HFF-Myc (cell line): ENCODE measurements around the gene PRG2.

Experiments
- DNase-seq: peaks from one replicate; pipeline ENCODE4 v3.0.0-alpha.2; 2011; ENCODE audit warnings: low read depth; ENCODE audit errors: extremely low read depth
- H3K4me3 ChIP-seq: replicated peaks from 2 replicates; pipeline ENCODE4 v1.5.1; 2011; ENCODE audit warnings: low read depth, mild to moderate bottlenecking, control low read depth, low read length
- CTCF ChIP-seq: IDR thresholded peaks from 2 replicates; pipeline ENCODE4 v1.5.1; 2012; ENCODE audit warnings: mild to moderate bottlenecking, low read depth, low read length, control low read depth; ENCODE audit errors: missing control alignments

Gene PRG2

GRCh38 chr11:57390535-57390934 lies at the start of gene PRG2:
PRG2 (minus strand) TSS chr11:57390650; CDS start chr11:57389944, 706 bp downstream.
- TF ChIP-seq CTCF = no peak
- H3K4me3 ChIP-seq = no peak within 1 kb of the TSS
- no peak for DNase-seq

- no peak overlapping the region for H3K4me3 ChIP-seq
- TF ChIP-seq CTCF = no peak
- DNase-seq = no peak
Measured at GRCh38 chr11:57439786-57440185, 49.3 kb upstream of the PRG2 start.

- no peak for DNase-seq
- TF ChIP-seq CTCF = no peak
- H3K4me3 ChIP-seq = no peak overlapping the region
Measured at GRCh38 chr11:57438345-57439285, 48.2 kb upstream of the PRG2 start.

- H3K4me3 ChIP-seq = no peak overlapping the region
- no peak for TF ChIP-seq CTCF
- DNase-seq = no peak
Measured at GRCh38 chr11:57436031-57436430, 45.6 kb upstream of the PRG2 start.

- no peak overlapping the region for H3K4me3 ChIP-seq
- TF ChIP-seq CTCF = no peak
- DNase-seq = no peak
Measured at GRCh38 chr11:57434640-57435546, 44.4 kb upstream of the PRG2 start.

GRCh38 chr11:57432714-57433163 lies 42.3 kb upstream of the PRG2 start:
- TF ChIP-seq CTCF = no peak
- no peak for DNase-seq
- no peak overlapping the region for H3K4me3 ChIP-seq
